Measurements from ENCODE around the gene TNFRSF1B.

GRCh38 chr1:12182410-12182984, 15.7 kb downstream of the TNFRSF1B start:
- TF ChIP-seq CTCF (conservative IDR thresholded peaks at IDR 0.05; ENCODE audit: low read depth, low read length), result no peak
- TF ChIP-seq EZH2 (IDR thresholded peaks at IDR 0.05; ENCODE audit: borderline replicate concordance, low read depth, low read length, poor library complexity, severe bottlenecking), result no peak
